A204.1 (cell line): Measurements from ENCODE around the gene RCSD1.

Source experiments
- FAIRE-seq: peaks from 2 replicates; lab custom pipeline; 2012; peaks lifted over from hg19 to GRCh38; lab: Jason Lieb, UNC

The RCSD1 gene

DNA sequence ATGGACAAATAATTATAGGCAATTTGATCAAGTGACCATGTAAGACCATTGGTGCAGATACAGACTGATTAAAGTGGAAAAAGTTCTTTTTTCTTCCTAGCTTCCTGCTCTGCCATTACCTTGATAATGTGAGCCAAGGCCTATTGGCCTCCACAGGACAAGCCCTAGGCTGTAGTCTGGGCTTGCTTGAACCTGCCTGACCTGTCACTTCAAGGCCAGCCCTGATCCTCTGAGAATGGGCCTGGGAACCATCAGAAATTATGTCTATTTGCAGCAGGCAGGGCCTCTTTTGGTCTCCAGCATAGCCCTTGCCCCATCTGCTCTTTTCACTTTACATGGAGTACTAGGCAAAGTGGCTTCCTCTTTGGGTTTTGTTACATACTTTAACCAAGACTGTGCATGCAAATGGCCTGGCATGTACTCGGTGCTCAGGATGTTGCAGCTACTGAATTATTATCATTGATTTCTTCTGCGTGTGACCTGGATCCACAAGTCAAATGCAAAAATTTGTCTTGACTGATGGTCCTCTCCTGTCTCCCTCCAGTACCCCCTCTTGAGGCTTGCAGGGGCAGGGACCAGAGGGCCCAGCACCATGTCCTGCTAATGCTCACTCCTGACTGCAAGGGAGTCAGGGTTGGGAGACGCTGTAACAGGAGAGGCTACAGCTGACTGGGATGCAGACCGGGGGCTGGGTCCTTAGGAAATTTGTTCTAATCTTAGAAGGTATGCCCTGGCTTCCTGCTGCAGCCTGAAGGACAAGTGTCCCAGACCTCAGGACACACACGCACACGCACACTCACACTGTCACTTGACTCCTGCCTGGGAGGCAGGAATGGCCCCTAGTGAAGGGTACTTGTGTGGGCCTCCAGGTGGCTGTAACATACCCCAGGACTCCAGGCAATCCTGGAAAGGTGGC, 39.4 kb downstream of the RCSD1 start:
- FAIRE-seq = no peak

DNA sequence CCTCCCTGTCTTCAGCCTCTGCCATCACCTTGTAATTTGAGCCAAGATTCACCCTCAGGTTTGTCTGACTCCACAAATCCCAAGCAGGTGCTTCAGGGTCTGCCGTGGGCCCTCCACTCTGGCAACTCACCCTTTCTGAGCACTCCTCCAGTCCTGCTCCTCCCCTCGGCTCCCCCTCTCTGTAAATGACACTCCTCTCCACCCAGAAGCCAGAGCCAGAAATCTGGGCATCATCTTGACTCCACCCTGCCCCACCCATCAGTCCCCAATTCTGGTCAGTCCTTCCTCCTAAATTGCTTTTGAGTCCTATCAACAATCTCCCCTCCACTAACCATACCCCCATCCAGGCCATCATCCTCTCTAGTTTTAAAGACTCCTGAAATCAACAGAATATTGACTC, 40.5 kb downstream of the RCSD1 start:
- no peak for FAIRE-seq

DNA sequence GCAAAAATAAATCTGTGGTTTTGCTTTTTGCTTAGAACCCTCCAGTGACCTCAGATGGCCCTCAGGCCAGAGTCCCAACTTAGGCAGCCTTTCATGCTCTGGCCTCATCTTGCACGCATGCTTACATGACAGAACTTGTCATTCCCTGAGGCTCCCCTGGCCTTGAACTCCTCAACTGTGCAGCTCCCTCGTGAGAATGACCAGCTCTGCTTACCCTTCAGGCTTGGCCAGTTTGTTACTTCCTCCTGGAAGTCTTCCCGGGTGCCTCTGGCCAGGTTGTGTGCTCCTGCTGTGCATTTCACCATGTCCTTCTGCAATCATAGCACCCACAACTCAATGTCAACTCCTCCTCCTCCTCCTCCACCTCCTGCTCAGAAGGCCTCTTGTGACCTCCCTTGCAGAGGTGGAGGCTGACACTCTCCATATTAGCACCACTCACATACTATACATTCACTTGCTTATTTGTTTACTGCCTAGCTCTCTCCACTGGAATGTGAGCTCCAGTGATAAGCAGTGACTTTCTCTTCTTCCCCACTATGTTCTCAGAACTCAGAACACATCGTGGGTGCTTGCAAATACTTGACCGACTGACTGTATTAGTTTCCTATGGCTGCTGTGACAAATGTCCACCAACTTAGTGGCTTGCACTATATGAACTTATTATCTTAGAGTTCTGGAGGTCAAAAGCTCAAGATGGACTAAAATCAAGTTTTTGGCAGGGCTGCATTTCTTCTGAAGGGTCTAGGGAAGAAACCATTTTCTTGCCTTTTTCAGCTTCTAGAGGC, 41.9 kb downstream of the RCSD1 start:
- no peak for FAIRE-seq

DNA sequence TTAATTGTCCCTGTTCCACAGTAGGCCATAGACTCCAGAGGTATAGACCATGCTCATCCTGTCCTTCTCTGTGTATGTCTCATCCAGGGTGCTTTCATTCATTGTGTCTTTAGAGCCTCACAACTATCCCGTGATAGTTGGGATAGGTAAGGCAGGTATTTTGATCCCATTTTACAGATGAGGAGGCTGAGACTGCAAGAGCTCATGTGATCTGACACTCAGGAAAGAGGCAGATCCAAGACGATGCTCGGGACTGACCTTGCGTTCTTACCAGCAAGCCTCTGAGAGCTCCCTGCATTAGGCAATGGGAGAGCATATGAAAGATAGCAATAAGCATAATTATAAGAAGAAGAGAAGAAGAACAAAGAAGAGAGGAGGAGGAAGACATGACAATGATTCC, 42.8 kb downstream of the RCSD1 start:
- no peak for FAIRE-seq

DNA sequence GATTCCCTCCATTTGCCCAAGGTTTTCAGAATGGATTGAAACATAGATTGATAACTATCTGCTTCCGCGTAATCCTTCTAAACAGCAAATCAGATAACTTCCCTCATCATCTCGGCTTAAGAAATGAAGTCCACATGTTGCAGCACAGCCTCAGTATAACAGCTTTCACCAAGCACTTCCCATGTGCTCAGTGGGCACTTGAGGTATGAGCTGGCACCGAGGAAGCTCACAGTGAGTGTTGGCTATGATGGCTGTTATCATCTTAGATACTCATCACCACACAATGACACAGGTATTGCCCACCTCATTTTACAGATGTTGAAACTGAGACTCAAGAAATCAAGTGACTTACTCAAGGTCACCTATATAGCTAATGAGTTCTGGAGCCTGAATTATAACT, 43.2 kb downstream of the RCSD1 start:
- no peak for FAIRE-seq

DNA sequence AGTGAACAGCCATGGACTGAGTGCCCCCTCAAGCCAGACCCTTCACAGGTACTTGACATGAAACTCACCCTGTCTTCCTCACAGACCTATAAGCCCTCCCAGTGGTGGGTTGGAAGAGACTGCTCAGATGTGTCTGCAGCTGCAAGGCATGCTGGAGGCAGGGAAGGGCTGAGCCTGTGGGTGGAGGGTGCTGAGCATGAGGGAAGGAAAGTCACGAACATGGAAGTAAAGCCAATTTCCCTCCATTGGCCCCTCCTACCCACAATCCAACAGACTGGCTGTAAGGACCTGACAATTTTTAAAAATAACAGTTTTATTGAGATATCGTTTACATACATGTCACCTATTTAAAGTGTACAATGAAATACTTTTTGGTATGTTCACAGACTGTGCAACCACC, 44.1 kb downstream of the RCSD1 start:
- FAIRE-seq = no peak

DNA sequence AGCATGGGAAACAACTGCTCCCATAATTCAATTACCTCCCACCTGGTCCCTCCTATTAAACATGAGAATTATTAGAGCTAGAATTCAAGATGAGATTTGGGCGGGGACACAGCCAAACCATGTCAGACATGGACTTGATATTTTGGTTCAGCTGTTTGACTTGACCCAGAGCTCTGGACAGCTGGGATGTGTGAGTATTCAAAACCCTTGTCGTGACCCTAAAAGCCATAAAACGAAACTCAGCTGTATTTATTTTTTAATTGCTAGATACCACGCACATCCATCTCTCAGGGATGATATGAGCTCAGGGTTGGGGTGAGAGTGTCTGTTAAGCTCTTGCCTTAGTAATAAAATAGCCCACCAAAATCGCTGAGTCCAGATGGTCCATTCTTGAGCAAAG, 45.4 kb downstream of the RCSD1 start:
- no peak for FAIRE-seq

DNA sequence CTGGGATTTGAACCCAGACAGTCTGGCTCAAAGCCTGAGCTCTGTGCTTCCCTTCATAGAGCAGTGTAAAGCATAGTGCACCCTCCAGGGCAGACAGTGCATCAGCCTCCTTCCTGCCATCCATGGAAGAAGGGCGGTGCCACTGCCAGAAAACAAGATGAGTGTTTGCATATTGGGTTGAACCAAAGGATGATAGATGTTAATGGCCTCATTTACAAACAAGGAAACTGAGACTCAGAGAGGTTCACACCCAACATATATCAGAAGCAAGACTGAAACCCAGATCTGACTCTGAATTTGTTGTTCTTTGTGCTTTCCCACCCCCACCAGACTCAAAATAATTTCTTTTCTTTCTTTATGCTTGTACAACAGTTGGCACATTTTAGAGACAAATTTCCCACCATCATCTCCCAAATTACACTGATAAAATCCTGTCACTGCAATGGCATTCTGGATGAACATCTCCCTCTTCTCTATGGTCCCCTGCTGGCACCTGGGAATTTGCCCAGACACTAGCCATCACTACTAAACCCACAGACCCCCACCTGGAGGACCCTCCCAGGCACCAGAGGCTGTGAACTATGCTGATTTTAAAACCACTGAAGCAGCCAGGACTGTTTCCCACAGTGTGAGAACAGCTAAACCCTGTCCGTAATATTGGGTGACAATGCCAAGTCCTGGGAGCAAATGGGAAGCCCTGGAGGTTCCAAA, 46.3 kb downstream of the RCSD1 start:
- no peak for FAIRE-seq

DNA sequence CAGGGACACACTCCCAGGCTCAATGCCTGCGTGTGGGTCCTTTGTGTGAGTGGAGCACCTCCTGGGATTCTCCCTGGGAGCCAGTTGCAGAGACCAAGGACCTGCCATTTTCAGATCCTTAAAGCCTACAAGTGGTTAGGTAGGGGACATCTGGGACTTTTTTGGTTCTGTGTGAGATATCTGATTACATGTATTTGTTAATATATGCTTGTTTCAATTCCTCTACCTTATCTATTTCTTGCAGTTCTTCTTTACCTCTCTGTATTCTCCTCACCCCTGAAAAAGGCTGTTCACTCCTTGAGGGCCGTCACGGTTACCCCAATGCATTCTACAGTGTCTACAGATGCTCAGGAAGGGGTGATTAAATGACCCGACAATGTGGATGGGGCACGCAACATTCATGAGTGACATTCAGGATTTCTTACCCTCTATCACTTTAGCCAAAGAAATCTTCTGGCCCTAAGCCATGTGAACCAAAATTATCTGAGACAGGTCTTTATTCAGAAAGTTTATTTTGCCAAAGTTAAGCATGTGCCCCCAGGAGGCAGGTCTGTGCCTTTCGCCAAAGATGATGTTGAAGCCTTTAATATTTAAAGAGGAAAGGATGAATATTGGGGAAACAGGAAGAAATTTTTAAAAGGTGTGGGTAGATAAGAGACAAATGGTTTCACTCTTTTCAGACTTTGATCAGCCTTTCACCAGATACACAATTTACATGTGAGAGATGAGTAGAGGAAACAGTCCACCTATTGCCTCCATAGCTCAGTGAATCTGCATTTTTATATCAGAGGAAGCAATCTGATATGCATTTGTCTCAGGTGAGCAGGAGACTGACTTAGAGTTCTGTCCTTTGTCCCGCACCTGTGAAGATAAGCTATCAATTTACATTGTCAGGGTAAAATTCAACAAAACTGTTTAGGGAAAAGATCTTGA, 47.1 kb downstream of the RCSD1 start:
- FAIRE-seq = no peak

DNA sequence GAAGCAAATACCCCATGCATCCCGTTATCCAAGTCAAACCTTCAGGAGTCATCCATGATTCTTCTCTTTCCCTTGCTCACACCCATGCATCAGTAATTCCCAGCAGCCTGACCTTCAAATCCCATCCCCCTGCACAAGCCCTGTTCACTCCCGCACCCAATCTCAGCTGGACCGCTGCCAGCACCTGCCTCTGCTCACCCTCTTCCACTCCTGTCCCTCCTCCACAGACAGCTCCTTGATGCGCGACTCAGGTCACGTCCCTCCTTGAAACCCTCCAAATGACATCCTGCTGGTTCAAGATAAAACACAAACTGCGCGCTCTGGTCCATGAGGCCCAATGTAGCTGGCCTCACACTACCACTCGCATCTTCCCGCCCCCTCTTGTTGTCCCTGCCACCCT, 48.4 kb downstream of the RCSD1 start:
- no peak for FAIRE-seq

DNA sequence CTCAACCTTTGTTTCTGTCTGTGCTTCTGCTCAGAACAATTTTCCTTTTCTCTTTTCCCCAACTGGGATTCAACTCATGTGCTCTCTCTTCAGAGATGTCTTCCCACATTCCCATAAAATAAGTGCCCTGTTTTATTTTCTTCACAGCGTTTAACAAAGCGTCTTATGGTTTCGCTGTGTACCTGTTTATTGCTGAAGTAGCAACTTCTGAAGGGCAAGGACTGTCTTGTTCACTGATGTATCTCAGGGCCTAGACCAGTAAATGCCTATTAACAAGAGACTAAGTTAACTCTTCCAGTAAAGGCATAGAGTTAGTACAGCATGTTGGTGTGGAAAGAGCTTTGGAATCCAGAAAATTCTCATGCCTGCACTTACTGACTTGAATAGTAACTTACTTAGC, 48.8 kb downstream of the RCSD1 start:
- no peak for FAIRE-seq

DNA sequence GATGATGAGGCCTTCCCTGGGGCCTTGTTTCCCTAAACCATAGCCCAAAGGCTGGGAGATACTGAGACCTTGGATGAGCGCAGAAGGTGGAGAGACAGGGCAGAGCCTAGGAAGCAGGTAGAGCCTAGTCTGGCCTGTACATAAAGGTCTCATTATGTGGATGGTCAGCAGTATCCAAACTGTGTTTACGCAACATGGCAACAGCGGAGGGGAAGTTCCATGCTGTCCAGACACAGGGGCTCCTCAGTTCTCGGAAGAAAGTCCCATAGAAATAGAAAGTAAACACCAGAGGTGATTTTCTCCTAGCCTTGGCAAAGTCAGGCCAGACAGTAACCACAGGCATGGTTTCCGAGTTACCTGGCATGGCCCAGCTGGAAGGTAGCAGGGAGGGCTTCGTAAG, 49.7 kb downstream of the RCSD1 start:
- FAIRE-seq = no peak

DNA sequence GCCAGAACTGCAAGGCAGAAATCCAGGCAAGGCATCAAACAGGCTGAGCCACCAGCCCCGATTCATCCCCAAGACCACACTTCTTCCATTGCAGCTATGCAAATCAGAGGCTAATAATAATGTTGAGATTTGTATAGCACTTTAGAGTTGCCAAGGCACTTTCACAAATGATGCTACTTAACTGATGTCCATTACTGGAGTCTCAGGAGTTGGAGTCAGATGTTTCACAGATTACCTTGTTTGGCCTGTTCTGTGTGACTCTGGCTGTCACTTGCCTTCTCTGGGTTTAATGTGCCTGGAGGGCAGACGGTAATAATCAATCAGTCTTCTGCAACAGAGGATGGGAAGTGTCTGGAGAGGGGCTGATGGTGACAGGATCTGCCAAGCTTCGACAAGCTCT, 51.0 kb downstream of the RCSD1 start:
- no peak for FAIRE-seq

DNA sequence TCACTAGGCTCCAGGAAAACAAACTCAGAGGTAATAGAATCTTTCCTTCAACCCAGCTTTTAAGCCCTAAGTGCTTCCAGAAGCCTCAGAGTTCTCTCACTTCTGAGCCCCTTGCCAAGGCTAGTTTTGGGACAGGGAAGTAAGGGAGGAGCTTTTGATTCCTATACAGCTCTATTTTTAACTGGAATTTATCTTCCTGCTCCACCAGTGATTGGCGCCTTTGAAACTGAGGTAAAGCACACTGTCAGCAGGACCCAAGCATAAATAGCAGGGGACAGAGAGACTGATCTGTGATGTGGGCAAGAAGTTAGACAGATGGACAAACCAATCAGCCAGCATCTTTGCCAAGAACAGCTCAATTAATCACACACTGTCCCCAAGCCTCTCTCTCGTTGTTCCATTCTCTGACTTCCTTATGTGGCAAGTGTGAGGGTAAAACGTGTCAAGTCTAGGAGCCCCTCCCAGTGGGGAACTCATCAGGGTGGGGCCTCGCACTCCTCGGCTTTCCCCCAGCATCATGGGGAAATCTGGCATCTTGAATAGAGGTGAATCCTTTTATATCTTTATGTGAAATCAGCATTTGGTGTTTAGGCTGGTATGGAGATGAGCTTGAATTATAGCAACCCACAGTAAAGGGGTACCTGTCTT, 51.5 kb downstream of the RCSD1 start:
- FAIRE-seq = no peak

DNA sequence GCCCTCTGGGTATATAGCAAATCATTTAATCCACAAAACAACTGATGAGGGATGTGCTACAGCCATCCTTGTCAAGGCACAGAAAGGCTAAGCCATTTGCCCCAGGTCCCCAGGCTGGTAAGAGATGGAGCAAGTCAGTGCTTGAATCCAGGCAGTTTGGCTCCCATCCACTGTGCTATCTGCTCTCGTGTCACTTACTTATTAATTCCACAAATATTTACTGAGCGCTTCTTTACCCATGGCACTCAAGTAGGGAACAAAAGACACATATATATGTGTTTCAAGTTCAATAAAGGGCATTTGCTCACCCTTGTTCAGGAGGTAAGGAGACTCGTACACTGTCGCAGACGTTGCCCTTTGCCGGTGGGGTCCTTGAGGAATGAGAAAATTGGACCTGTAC, 53.2 kb downstream of the RCSD1 start:
- FAIRE-seq = no peak

DNA sequence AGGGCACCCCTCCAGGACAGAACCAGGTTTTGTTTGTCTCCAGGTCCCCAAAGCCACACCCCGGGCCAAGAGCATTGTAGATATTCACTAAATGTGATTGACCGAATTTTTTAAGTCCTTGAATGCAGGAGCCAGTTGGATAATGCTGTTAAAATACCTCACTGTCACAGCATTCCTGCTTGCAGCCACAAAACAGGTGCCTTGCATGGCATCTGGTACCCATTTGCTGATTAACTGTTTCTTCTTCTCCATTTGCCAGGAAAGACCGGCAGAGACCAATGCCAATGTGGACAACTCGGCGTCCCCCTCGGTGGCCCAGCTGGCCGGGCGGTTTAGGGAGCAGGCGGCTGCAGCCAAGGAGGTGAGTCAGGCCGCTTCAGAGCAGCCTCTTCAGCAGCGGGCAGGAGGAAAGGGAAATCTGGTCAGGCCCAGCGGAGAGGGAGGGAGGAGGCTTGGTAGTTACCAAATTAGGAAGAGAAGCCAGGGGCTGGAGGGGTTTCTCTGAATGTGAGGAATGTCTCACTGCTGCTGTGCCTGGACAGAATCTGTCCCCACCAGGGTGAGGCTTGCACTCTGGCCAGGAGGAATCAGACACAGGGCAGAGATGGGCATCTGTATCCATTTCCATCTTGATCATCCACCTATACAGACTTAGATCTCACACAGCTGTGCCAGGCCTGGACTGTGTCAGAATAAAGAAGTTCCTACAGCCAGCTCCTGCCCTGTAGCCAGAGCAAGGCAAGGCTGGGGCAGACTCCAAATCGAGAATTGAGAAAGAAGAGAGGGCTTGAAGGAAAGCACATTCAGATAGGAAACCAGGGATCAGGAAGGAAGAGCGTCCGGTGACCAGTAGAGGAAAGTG, 53.8 kb downstream of the RCSD1 start:
- FAIRE-seq = no peak

DNA sequence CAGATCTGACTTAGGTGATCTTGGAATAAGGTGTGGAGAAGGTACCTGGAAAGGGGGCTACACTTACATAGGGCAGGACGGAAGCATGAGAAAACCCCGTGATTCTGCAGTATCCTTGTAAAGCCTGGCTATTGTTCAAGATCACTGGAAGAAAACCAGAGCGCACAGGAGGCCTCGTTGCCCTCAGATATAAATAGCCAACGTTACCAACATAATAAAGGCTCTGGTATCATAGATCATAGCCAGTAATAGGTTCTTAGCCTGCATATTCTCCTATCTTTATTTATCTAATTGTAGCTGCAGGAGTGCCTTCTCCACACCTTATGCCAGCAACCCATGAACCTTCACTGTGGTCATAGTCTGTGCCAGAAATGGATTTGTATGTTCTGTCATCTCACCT, 55.8 kb downstream of the RCSD1 start:
- no peak for FAIRE-seq

DNA sequence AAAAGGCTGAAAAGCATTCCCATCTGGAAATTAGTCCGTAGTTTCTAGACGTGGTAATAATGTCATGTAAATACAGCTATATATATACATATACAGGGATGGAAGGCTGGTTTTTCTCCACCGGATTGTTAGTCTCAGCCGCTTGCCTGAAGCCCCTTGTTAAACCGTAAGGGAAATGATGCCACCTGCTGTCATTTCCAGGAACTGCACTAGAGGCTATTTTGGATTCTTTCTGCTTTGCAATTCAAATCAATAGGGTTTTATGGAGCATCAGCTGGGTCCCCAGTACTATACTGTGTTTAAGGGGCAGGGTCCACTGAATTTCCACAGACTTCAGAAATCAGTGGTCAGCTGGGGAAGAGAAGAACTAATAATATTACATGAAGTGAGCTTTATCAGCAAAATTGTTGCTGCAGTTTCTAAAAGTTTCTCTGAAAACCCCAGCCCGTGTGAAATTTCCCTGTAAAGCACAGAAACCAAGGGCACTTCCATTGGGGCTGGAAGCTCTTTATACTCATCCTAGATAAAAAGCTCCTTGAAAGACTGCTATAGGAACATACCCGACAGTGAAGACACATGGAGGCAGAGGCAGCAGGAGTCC, 58.0 kb downstream of the RCSD1 start:
- peak; percentile 84 for FAIRE-seq

DNA sequence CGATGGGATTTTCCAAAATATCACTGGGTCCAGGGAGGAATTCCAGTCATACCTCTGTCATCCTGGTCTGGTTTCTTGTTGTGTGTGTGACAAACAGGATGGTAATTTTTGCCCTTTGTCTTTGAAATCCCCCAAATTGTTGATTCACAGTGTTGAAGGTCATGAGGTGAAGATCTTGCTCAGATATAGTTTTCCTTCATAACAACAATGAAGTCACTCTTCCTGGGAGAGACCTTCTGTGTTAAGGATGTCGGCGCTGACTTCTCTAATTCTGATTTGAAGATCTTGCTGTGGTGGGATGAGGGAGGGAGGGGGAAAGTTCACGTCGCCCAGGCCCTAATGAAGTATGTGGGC, 59.5 kb downstream of the RCSD1 start:
- no peak for FAIRE-seq

DNA sequence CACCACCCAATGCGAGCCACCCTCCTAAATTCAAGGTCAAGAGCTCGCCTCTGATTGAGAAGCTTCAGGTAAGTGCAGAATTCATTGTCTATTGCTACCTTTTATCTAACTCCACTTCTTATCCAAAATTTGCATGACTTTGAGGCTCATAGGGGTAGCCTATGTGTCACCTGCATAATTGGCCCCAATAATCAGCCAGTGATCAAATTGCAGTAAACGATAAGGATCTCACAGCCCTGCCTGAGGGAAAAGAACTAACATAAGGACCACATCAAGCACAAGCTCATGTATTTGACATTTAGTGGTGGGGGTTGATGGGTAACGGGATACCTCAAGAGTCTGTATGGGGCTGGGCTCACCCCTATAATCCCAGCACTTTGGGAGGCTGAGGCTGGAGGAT, 60.0 kb downstream of the RCSD1 start:
- no peak for FAIRE-seq
